CD4-positive, alpha-beta T cell treated with Interleukin-1 beta for 1 hour (primary cell): ENCODE measurements around the gene ITGA1.

Experiments used
- DNase-seq, 2 donors: peaks; one replicate each; pipeline ENCODE4 v3.0.0-alpha.2; 2020 to 2022

Gene ITGA1

DNA sequence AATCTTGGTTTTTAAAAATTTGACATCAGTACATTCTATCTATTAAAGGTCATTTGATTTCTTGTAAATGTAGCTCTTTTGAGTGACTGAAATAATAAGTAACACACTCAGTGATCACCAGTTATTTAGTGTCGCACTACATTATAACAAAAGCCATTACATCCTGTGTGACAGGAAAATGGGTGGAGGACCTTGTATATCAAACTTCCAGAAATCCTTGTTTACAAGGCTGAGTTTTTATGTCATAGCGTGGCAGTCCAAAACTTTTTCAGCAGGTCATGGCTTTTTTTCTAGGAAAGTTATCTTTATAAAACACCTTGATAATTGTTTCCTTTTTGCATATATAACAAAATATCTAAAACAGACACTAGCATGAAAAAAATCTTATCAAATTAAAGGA lies 14.4 kb upstream of the ITGA1 start:
- DNase-seq = no peak

DNA sequence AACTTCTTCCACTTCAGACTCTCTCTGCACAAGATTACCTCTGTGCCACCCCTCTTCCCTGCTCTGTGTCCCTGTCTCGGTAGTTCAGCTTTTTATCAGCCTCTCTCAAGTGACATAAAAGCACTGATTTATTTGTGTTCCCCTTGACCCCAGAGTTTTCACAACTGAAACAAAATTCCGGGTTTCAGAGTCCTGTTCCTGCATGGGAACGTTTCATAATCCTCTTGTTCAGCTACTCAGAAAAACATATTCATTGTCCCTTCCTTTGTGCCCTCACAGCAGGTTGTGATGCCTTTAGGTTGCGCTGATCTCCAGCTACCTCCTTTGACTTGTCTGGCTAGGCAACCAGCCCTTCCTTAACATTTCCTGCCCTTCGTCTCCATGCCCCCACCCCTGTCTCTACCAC lies 13.7 kb upstream of the ITGA1 start:
- DNase-seq = no peak

DNA sequence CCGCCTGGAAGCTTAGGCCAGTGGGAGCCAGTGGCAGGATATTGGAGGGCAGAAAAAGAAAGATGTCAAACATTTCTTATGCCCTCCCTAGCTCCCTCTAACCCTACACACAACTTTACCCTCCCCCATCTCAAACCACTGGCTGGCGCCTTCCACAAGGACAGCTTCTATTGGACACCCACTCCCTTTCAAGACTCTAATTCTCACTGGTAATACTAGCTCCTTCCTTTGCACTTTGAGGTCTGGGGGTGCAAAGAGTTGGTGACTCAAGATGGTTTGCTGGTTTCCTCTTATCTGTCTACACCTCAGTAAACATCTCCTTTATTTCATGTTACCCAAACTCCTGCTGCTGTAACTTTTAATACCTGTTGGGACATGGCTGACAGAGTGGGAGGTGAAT lies 11.6 kb upstream of the ITGA1 start:
- DNase-seq = peak; percentile 22 to 50

DNA sequence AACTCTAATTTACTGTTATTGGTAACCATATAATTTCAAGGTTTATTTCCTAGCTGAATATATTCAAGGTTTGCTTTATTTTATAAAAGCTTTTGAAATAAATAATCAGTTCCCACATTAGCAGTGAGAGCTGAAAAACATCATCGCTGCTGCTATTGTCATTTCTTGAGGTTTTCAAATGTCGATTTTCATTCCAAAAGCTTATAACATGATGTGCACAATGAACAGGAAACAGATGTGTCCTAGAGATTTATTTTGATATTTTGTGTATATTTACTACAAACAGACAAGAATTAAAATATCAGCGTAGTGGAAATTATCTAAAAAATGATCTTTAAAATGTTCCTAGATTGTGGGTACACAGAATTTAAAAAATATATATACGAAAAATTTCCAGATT lies 10.5 kb upstream of the ITGA1 start:
- DNase-seq = no peak

DNA sequence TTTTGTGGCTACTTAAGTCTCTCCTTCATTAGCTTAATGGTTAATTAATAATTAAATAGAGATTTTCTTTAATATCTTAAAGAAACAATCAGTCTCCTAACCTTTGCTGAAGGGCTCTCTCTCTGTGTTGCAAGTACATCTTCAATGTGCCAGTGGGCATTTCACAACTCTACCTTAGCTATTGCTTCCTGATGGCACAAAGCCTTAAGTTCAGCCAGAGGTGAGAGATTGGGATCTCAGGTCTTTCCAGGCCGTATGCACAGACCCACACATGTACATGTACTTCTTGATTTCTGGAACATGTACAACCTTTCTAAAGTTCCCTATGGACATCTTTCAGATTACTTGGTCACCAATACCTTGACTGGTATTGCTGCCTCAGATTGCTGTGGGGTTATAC lies 8.9 kb upstream of the ITGA1 start:
- no peak for DNase-seq

DNA sequence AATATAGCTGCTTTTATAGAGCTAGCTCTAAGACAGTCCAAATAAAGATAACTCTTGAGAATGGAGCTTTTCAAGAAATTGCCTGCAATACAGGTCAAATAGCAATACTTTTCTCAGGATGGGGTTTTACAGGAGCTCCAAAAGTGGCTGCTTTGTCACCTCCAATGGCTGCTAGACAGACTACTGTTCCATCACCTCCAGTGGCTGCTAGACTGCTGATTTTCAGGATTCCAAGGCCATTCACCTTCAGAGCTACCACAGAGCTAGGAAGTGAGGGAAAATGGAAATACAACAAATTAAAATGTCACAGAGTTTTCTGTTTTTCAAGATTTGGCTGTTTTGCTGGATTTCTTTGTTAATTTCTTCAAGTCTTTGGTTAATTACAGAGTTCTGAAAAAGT lies 8.5 kb upstream of the ITGA1 start:
- no peak for DNase-seq

DNA sequence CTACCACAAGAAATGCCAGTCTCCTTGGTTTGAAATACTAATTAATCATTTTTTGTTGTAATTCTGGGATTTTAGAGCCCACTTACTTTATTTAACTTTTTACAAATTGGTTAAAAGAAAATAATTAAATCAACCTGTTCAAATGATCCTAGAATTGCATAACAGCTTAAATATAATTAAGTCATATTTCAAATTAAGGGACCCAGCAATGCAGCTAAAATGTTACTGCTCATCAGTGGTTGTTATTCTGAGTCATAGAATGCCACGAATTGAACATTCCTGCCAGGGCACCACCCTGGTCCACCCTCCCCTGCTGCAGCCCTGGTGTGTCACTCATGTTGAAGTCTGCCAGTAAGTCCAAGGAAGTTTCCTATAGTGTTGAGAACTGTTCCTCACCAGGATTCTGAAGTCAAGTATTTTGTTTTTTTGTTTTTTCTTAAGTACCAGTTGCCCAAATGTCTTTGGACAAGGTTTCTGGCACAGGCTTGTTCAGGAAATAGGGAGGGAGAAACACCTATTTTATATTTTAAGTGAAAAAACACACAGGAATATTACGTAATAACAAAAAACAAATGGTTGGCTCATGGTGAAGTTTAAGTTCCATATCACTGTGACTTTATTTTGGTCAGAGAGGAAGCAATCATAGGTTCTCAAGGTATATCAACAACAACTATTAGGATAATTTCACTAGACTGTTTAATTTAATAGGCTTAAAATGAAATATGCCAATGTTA lies 4.3 kb upstream of the ITGA1 start:
- no peak for DNase-seq

DNA sequence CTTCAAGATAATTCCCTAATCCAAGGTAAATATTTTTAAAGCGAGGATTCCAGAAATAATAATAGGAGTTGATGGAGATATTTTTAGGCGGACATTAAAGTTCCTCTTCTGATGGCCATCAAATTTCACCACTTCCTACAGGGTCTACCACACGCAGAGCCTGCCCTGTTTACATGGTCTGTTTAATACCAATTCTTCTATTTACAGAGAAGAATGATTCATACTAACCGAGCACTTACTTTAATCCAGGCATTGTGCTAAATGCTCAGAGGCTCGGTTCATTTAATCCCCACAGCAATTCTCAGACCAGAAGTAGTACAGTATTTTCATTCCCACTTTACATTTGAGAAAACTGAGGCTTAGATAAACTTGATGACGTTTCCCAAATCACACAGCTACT lies 3.0 kb upstream of the ITGA1 start:
- DNase-seq = no peak

DNA sequence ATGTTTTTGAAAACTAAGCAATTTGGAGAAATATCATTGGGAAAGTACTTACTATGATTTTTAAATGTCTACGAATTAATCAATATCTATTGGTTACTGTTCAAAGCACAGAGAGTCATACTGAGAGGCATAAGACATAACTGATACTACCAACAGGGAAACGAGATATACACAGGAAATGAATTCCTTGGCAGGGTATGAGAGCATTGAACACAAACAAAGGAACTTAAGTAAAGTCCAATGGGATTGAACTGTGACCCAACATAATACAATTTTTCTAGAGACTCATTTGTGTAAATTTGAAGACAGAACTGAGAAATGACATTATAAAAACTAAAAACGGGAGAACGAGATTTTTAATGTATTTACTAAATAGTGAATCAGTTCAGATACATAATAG lies 1.3 kb upstream of the ITGA1 start:
- DNase-seq = no peak

DNA sequence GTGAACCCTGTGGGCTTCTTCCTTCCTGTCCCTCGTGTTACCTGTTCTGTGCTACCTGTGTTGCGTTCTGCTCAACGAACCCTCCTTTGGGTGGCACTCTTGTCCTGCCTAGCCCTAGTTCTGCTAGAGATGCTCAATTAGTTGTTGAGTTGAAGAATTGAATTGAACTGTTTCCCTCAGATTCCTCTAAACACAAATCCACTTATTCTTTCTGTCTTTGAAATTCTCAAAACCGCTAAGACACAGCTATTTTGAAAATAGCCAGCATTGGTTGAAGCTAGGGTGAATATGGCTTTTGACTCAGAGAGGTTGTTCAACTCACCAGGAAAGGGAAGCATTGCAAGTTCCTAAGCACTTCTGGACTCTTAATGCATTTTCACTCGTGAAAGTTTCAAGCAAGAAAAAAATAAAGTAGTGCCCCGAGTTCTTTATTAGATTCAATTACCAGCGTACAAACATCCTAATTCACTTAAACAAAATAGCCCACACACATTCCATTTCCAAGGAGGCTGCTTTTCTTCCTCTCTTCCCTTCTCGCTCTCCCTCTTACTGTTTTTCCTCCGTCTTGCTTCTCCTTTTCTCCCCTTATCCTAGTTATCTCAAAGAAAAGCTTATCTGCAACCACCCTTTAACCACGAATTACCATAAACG lies 642 bp upstream of the ITGA1 start:
- peak; percentile 48 to 60 for DNase-seq

DNA sequence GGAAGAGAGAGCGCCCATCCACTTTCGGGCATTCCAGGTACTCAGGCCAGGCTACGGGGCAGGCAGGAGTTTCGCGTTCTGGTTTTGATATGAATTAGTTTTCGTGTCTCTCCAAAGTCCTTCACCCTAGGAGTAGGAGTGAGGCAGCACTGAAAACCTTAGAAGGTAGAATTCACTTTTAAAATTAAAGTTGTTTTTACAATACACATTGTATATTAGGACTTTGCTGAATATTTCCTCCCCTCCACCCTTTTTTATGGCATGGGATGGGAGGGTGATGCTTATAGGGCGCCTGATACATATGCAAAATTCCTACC lies 747 bp downstream of the ITGA1 start:
- DNase-seq = no peak

DNA sequence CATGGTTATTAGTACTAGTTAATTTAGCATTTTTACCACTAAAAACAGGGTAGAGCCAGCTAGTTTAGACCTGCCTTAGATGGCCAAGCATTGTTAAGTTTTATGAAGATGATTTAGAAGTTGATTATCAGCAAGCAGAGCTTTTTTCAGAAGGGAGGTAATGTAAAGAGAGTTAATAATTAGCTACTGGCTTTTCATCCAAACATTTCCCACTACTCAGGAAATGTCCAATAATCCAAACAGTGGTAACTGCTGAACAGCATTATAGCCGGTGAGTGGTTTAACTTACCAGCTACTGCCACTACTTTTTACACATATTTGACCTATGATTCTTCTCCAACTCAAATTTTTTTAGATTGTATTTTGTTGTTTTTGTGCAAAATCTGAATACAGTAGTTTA lies 1.7 kb downstream of the ITGA1 start:
- DNase-seq = no peak

DNA sequence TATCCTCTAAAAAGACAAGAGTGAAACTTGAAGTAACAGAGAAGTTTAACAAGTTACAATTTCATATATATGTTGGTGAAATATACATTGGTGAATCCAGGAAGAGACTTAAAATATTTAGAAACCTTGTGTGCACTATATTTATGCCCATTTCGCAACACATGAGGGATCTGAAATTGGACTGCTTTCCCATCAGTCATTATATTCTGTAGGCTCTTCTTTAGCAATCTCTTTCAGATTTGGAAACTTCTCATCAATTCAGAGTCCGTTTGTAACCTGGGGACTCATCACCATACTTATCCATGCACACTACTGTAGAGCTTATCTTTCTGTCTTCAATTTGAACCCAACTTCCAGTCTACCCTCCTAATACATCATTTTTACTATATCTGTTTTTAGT lies 2.1 kb downstream of the ITGA1 start:
- no peak for DNase-seq

DNA sequence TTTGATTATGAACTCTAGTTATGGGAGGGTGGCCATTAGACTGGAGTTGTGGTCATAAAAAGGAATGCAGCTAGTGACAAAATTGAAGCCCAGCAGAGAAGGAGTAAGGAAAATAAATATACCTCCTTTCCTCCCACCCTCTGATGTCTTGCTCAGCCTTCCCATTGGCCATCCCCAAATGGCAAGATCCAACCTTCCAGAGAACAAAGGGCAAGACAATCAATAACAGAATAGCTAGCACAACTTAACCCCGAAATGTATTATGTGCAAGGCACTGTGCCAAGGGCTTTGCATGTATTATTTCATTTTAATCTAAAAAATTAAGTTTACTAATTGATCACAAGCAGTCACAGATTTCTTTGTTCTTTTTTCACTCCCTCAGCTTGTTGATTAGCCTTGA lies 3.6 kb downstream of the ITGA1 start:
- no peak for DNase-seq

DNA sequence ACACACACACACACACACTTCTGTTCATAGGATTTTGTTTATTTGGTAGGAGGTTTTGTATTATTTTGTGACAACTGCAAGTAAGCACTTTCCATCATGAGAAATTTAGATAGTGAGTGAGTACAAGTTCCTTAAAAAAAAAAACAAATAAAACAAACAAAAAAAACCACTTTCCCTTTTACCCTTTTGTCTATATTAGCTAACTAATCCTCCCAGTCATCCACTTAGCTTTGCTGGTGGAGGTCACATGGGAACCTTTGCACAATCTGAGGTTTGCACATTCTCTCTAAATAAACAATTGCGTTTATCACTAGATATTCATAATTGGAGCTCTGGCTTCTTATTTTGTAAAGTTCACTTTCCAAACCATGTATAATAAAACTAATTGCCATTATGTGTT lies 6.8 kb downstream of the ITGA1 start:
- no peak for DNase-seq

DNA sequence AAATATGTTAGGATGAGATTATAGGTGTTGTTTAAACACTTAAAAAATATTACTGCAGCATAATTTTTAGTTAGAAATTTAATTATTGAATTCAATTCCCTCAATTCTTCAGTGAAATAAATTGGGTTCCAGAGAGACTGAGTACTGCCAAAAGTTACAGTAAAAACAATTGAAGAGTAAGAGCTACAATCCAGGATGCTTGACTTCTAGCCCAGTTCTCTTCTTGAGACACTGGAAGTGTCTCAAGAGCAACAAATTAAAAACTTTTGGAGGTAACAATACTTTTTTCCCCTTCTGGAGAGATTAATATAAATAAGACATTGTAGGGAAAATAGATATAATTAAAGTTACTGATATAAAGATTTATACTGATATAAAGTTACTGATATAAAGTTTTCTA lies 8.3 kb downstream of the ITGA1 start:
- DNase-seq = no peak

DNA sequence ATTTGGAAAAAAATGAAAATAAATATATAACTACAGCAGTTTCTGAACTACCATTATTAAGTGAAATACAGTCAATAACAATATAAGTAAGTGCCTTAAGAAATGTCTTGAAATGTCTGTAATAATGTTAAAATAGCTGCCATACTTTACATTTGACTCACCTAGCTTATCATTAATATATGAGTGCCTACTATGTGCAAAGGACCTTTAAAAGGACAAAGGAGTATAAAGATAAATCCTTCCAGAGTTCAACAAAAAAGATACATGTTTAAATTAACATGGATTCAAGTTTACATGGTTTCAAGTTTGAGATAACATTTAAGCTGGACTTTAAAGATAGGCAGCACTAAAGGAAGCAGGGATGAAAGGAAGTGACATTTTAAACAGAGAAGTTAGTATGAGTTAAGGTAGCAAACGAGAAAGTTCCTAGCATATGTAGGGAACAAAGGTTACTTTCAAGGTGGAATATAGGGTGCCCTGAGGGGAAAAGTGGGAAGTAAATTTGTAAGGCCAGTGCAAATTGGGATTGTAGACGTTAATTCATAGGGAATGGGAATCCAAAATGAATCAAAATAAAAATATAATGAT lies 8.9 kb downstream of the ITGA1 start:
- no peak for DNase-seq

DNA sequence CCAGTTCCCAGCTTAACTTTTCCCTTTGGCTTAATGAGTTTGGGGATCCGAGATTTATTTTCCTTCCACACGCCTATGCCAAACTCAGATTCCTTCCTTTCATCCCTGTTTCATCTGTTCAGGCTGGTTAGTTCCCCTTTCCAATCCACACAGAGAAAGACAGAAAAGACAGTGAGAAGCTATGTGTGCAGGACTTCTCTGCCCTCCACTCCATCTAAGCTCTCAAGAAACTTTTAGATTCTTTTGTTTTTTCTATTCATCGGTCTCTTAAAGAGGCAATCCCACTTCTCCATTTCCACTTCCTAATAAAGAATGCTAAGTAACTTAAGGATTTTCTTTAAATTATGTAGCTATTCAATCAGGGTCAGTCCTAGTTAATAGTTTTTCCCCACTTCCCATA lies 11.2 kb downstream of the ITGA1 start:
- no peak for DNase-seq

DNA sequence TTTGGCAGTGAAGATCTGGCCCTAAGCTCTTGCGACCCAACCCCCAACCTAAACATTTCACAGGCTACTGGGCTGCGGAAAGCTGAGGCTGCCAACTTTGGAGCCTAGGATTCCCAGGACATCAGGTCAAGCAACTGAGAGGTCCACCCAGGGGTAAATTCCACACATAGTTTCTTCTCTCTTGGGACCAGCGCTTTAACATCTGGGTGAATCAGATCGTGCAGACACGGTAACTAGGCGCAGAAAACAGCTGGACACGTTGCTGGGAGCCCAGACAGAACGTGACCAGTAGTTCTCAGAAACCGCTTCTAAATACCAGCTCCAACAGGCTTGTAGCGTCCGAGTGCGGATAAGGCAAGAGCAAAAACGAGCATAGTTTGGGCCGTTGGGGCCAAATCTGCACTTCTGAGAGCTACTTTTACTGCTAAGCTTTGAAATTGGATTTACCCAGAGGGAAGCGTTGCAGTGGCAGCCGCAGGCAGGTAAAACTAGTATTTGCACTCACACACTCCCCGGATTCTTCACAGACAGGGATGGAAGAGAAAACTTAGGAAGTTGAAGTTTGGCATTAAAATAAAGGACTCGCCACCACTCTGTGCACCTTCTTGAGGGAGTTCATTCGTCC lies 11.8 kb downstream of the ITGA1 start:
- no peak for DNase-seq

DNA sequence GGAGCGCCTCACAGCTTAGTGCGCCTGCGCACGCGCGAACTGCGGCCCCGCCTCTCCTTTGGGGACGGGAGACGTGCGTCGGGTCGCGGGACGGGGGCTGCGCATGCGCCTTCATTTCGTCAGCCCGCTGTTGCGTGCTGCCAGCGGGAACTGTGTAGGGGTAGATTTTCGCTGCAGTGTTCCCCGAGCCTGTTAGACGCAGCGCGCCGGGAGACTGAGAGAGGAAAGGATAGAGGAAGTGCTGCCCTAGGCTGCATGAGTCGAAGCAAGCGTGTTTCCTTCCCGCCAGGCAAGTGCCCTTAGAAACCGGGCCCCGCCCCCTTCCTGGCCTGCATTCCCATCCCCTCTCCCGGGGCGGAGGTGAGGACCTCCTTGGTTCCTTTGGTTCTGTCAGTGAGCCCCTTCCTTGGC lies 12.3 kb downstream of the ITGA1 start:
- DNase-seq = peak; percentile 94 to 96

DNA sequence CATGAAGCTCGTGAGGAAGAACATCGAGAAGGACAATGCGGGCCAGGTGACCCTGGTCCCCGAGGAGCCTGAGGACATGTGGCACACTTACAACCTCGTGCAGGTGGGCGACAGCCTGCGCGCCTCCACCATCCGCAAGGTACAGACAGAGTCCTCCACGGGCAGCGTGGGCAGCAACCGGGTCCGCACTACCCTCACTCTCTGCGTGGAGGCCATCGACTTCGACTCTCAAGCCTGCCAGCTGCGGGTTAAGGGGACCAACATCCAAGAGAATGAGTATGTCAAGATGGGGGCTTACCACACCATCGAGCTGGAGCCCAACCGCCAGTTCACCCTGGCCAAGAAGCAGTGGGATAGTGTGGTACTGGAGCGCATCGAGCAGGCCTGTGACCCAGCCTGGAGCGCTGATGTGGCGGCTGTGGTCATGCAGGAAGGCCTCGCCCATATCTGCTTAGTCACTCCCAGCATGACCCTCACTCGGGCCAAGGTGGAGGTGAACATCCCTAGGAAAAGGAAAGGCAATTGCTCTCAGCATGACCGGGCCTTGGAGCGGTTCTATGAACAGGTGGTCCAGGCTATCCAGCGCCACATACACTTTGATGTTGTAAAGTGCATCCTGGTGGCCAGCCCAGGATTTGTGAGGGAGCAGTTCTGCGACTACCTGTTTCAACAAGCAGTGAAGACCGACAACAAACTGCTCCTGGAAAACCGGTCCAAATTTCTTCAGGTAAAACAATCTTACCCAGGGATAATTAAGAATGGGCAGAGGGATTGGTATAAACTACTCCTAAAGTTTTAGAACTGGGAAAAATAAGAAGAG lies 12.9 kb downstream of the ITGA1 start:
- peak; percentile 52 to 54 for DNase-seq

DNA sequence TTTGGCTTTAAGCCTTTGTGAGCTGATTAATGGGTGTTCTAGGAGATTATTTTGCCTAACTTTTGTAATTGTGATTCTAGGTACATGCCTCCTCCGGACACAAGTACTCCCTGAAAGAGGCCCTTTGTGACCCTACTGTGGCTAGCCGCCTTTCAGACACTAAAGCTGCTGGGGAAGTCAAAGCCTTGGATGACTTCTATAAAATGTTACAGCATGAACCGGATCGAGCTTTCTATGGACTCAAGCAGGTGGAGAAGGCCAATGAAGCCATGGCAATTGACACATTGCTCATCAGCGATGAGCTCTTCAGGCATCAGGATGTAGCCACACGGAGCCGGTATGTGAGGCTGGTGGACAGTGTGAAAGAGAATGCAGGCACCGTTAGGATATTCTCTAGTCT lies 13.6 kb downstream of the ITGA1 start:
- no peak for DNase-seq

DNA sequence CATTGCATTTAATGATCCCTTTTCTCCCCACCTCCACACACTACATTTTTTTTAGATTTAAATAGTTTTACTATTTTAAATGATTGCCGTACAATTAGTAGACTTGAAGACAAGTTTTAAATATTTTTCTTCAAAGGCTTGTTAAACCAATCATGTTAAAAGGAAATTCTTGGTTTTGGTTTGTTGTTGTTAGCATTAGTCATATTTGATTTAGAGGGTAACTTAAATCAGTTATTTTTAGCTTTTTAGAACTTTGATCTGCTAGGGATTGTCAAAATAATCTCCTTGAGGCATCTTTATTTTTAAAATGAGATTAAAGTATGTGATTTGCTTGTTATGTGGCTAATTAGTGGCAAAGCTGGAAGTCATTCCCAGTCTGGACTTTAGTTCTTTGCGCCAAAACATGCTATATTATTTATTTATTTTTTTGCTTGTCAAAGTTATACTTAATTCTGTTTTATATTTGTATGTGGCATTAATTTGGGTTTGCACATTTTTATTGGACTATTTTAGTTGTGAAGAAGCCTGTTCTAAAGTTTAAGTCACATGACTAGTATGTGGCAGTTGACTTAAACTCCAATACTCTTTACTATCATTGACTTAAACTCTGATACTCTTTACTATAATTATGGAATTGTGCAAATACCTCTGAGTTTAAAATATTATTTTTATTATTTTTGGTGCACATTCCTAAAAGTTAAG lies 14.7 kb downstream of the ITGA1 start:
- no peak for DNase-seq
